Measurements from ENCODE around the gene PLB1. TPM values are rescaled to one million over a fixed set of nuclear protein-coding genes. Genes with fewer than 3 reads are reported as not detected.

The PLB1 gene
- polyA plus RNA-seq, 10 donors = 1.6 to 3.6 (median 2.3) TPM

- no peak for DNase-seq
Observed at GRCh38 chr2:28689771-28690170, 193.9 kb downstream of the PLB1 start.

GRCh38 chr2:28692411-28692810, 196.6 kb downstream of the PLB1 start:
- DNase-seq = no peak

- no peak for DNase-seq
Observed at GRCh38 chr2:28693223-28693622, 197.4 kb downstream of the PLB1 start.

Other genes with a start within 250 kb of the PLB1 start
- gene FOSL2, start 103.2 kb upstream of the PLB1 start, polyA plus RNA-seq (ENCODE audit: insufficient read length in 10 of 10) = 10 to 100 TPM; 11.9 to 30.0 (median 15.4) TPM

Measured in muscle of back (tissue), 11 donors.